Embryonic facial prominence (tissue), 1 donor: ENCODE measurements around the gene CLECL1.
"Not testable (repeated sequence)": the region's sequence is repeated elsewhere in the genome, so short reads cannot be mapped to it uniquely, and the experiment has no call there.

Source experiments
- DNase-seq: peaks from one replicate; pipeline ENCODE4 v3.0.0-alpha.2; 2016; ENCODE audit errors: extremely low spot score

The CLECL1 gene

GRCh38 chr12:9719790-9720189 is 13.1 kb downstream of the CLECL1 start:
- no peak for DNase-seq

DNA sequence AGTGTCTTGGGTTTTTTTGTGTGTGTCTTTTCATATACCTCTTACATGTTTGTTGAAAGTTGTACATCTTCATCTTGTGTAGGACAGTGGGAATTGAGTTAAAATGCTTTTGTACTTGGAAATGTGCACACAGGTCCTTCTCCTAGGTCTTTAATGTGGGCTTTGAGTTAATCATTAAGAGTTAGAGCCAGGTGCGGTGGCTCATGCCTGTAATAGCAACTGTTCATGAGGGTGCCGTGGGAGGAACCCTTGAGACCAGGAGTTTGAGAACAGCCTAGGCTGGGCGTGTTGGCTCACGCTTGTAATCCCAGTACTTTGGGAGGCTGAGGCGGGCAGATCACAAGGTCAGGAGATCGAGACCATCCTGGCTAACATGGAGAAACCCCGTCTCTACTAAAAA is 13.9 kb downstream of the CLECL1 start:
- no peak for DNase-seq

- no peak for DNase-seq
Observed at GRCh38 chr12:9717070-9717925, 15.6 kb downstream of the CLECL1 start.

- DNase-seq, result not testable (repeated sequence)
Observed at GRCh38 chr12:9713032-9713558, 19.8 kb downstream of the CLECL1 start.

DNA sequence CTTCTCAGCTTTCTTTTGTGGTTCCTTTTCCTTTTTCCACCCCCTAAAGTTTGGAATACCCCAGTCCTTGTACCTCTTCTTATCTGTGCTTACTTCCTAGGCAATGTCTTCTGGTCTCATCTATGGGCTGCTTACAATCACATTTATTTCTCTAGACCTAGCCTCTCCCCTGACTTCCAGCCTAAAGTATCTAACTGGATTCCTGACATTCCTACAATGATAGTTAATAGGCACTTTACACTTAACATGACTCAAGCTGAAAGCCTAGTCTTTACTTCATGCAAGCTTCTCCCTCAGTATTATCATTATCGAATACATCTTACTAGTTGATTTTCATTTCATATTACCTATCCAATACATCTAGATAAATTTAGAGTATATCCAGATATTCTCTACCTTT is 21.2 kb downstream of the CLECL1 start:
- DNase-seq, result no peak

DNA sequence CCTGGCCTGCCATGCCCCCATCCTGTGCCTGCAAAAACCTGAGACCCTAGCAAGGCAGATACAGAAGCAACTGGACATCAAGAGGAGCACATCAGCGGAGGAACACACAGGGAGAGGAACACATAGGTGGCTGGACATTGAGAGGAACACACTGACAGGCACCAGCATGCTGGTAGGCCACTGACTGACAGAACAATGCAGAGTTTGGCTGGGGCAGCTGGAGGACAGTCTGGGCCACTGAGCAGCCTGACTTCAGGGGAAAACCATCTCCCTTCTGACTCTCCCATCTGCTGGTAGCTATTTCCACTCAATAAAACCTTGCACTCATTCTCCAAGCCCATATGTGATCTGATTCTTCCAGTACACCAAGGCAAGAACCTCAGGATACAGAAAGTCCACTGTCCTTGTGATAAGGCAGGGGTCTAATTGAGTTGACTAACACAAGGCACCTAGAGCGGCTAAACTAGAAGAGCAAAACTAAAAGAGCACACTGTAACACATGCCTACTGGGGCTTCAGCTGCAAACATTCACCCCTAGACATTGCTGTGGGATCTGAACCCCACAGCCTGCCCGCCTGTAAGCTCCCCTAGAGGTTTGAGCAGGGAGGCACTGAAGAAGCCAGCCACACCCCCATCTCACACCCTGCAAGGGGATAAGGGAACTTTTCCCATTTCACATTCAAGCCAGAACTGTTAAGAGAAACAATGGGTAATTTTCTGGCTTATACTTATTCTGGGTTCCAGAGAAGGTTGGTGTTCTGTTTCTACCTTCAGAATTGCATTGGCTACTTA is 22.1 kb downstream of the CLECL1 start:
- no peak for DNase-seq

GRCh38 chr12:9708853-9709252 is 24.0 kb downstream of the CLECL1 start:
- no peak for DNase-seq

DNA sequence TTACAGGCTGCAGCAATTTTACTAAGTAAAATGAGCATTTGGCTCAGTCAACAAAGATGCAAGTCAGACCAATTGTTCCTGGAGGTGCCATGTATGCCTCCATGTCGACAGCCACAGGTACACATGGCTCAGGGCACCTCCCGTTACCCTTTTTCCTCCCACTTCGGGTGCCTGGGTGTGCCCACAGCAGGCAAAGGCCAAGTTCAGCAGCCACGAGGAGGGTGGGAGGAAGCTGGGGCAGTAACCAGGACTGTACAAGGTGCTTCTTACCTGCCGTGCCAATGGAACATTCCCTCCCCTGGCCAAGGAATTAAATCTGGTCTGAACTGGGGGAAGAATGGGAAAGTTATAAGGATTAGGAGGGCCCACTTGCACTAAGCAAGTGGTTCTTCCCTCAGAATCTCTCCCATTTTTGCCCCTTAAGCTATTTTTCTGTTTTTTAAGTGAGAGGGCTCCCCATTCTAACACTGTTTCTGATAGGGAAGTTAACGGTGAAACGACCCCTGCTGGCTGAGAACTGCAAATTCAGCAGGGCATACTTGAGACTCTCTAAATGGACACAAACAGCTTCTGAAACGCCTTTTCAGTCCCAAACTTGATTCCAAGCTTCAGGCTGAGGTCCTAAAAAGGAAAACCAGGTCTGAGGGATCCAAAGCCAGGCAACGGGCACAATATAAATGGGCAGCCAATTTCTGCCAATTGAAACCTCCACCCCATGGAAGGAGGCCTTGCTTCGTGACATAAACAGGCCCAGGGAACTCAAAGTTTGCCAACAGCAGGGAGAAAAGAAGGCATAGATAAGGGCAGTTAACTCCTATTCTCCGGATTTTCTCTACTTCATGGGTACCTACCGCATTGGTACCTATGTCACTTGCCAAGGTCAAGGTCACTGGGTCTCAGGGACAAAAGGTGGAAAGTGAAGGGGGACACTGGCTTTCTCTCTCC is 24.8 kb downstream of the CLECL1 start:
- no peak for DNase-seq

DNA sequence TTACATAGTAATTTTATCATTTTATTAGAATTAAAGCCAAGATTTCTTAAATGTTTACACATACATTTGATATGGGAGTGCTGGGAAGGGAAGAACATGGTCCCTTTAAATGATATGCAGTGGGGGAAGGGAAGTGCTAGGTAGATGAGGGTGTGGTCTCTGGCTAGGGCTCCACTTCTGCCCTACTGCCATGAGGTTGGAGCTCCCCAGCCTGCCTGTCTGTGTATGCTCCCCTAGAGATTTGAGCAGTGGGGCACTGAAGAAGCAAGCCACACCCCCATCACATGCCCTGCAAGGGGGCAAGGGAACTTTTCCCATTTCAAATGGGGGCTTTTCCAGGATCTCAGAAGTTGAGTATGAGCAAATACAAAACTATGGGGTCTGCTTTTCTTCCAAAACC is 25.5 kb downstream of the CLECL1 start:
- DNase-seq, result no peak

GRCh38 chr12:9706086-9706685 is 26.7 kb downstream of the CLECL1 start:
- DNase-seq, result no peak

- not testable (repeated sequence) for DNase-seq
Observed at GRCh38 chr12:9704561-9704960, 28.3 kb downstream of the CLECL1 start.

GRCh38 chr12:9702255-9702654 is 30.6 kb downstream of the CLECL1 start:
- DNase-seq, result no peak

DNA sequence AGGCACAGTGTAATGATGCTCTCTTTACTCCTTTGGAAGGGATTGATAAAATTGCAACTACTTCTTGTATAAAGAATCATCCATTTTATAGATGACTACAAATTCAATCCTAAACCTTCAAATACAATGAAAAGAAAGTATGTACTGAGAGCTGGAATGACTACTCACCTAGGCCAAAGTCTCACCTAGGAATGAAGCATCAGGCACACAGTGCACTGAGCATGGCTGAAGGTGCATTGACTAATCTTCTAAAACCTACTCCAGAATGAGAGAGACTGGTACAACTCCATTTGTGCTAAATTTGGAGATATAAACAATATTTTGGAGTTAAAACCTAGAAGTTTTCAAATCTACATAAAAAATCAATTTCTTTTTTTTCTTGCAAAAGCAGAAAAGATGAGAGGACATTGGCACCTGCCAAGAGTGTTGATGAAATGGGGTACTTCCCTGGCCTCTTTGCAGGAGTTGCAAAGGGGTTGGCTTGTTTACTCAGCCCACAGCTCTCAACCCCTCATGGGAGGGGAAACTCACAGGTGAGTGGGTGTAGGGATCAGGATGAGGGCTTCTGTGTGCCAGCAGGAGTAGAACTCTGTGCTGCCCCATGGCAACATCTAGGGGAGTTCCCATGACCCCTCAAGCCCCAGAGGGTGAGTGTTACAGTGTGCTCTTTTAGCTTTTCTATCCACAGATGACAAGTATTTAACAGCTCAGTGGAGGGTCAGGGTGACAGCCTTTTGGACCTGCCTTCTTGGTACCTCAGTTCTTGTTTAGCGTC is 31.3 kb downstream of the CLECL1 start:
- no peak for DNase-seq

DNA sequence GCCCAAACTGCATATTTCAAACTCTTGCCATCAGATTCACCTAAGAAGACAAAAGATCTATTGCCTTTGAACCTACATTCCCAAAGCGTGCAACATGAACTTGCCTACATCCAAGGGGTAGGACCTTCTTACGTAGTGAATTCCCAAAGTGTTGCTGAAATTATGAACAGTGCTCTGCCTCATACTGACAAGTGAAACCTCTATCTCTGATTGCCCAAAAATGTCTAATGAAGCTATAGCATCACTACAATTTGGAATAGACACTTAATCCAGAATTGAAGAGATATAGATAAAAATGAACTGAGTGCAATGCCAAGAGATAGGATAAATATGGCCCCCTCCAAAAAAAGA is 32.3 kb downstream of the CLECL1 start:
- DNase-seq, result no peak

- DNase-seq, result no peak
Observed at GRCh38 chr12:9699898-9700605, 32.8 kb downstream of the CLECL1 start.

DNA sequence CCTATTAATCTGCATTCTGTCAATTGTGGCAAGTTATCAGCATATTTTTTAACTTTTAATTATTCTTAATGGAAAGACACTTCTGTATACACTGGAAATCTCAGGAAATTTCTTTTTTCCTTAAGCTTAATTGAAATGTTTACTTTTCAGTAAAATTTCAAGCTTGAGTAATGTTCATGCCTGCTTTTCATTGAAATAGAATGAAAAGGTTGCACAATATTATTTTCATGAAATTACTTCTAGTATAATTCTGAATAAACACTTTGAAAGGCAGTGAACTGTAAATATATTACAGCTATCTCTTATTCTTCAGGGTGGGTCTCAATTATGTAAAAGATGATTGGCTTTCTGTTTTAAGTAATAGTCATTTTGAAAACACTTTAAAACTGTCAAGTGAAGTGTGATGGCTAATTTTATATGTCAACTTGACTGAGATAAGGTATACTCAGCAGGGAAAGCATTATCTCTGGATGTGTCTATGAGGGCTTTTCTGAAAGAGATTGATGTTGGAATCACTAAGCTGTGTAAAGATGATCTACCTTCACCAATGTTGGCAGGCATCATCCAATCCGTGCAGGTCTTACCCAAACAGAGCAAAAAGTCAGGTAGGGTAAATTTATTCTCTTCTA is 33.5 kb downstream of the CLECL1 start:
- no peak for DNase-seq

GRCh38 chr12:9698681-9699080 is 34.2 kb downstream of the CLECL1 start:
- DNase-seq, result no peak

DNA sequence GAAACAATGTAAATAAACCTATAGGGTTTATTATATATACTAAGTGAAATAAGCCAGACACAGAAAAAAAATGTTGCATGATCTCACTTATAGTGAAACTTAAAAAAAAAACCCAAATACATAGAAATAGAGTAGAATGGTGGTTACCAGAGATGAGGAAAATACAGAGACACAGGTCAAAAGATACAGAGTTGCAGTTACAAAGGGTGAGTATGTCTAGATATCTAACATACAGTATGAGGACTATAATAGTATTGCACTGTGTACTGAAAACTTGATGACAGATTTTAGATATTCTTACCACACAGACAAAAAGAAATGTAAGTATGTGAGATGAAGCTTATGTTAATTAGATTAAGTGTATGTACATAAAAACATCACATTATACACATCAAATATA is 35.3 kb downstream of the CLECL1 start:
- no peak for DNase-seq

GRCh38 chr12:9695661-9696060 is 37.2 kb downstream of the CLECL1 start:
- DNase-seq, result not testable (repeated sequence)
